ENCODE data around the gene SETD6. TPM values are rescaled to one million over a fixed set of nuclear protein-coding genes. Genes with fewer than 3 reads are reported as not detected.
A peak's percentile ranks its signal among the peaks of the same experiment; 100 is the strongest.

The SETD6 gene
- total and polyA plus RNA-seq, 9 of the 15 experiments (the other 6 are each of a cell fraction or from before 2014, with no cell fraction given), result 9.2 to 40.9 (median 19.8) TPM

- WGBS (ENCODE audit: insufficient coverage, low coverage, missing lambda C conversion rate), result 89% methylated on average over 1 of the region's 1 CpG
- no peak overlapping the region for H3K9ac ChIP-seq (ENCODE audit: insufficient read depth in 1 of 2, low read depth in 2 of 2, low read length in 2 of 2)
Measured at GRCh38 chr16:58518980-58519368, 3.7 kb downstream of the SETD6 start.

More at GRCh38 chr16:58518980-58519368, 3.7 kb downstream of the SETD6 start:
- peaks cover 77% of the 10 kb centered on the region for H3K36me3 ChIP-seq (ENCODE audit: control insufficient read depth, insufficient read depth, low read length)
- intact Hi-C loops (cut with micrococcal nuclease), result no loop called here
- no peak overlapping the region for H3K27ac ChIP-seq (ENCODE audit: extremely low read depth, low read depth, low read length)
- TF ChIP-seq TRIM24 (IDR thresholded peaks at IDR 0.05) (no peak), ZNF146 (CRISPR knock-in tag; IDR thresholded peaks at IDR 0.05; ENCODE audit: unreplicated experiment) (no peak), KAT8 (IDR thresholded peaks at IDR 0.05; ENCODE audit: low read depth) (no peak), NFIX (CRISPR knock-in tag; IDR thresholded peaks at IDR 0.05; ENCODE audit: low read depth) (no peak)
- TF ChIP-seq, protein P1, sequence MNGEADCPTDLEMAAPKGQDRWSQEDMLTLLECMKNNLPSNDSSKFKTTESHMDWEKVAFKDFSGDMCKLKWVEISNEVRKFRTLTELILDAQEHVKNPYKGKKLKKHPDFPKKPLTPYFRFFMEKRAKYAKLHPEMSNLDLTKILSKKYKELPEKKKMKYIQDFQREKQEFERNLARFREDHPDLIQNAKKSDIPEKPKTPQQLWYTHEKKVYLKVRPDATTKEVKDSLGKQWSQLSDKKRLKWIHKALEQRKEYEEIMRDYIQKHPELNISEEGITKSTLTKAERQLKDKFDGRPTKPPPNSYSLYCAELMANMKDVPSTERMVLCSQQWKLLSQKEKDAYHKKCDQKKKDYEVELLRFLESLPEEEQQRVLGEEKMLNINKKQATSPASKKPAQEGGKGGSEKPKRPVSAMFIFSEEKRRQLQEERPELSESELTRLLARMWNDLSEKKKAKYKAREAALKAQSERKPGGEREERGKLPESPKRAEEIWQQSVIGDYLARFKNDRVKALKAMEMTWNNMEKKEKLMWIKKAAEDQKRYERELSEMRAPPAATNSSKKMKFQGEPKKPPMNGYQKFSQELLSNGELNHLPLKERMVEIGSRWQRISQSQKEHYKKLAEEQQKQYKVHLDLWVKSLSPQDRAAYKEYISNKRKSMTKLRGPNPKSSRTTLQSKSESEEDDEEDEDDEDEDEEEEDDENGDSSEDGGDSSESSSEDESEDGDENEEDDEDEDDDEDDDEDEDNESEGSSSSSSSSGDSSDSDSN (IDR thresholded peaks at IDR 0.05; ENCODE audit: borderline replicate concordance in 1 of 2, low read depth in 2 of 2, low read length in 2 of 2), result no peak
- TF ChIP-seq, protein P2, sequence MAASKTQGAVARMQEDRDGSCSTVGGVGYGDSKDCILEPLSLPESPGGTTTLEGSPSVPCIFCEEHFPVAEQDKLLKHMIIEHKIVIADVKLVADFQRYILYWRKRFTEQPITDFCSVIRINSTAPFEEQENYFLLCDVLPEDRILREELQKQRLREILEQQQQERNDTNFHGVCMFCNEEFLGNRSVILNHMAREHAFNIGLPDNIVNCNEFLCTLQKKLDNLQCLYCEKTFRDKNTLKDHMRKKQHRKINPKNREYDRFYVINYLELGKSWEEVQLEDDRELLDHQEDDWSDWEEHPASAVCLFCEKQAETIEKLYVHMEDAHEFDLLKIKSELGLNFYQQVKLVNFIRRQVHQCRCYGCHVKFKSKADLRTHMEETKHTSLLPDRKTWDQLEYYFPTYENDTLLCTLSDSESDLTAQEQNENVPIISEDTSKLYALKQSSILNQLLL (CRISPR knock-in tag; IDR thresholded peaks at IDR 0.05; ENCODE audit: borderline replicate concordance), result no peak
- H3K27me3 ChIP-seq (ENCODE audit: control insufficient read depth in 2 of 2, insufficient read depth in 2 of 2, low read length in 2 of 2), result no peaks in the 10 kb centered on the region
- ChIA-PET POLR2A (interaction anchor here (0.8 to 2.5 kb wide), 6 partner anchors 8 to 47 kb away, joined by 4 to 13 read pairs (median 5); no protein-coding TSS in a partner anchor), CTCF (ENCODE audit: low intra/inter-chr PET ratio) (no interaction called here)
- in situ Hi-C loops (cut with MboI), result no loop called here
- peaks cover 16% of the 10 kb centered on the region for H4K20me1 ChIP-seq (replicated peaks; ENCODE audit: control insufficient read depth, insufficient read depth, low read length)
- peaks cover 4 to 24% of the 10 kb centered on the region in 2 experiments; a peak in 4 of 5 replicates for H3K4me1 ChIP-seq (replicated peaks in 1 of 2; ENCODE audit: control insufficient read depth in 2 of 2, insufficient read depth in 2 of 2, low read length in 2 of 2)
- BruUV-seq (replicated peaks), result no TSS peak
- DNase-seq (ENCODE audit: extremely low read depth in 1 of 4, low spot score in 3 of 4), result no peak
- H3K9me3 ChIP-seq (replicated peaks; ENCODE audit: control insufficient read depth, insufficient read depth, low read depth, low read length), result no peaks in the 10 kb centered on the region
- no peak overlapping the region for H3K4me2 ChIP-seq (ENCODE audit: insufficient read depth, low read length)
- no peak overlapping the region for H3K4me3 ChIP-seq
- no peak for ATAC-seq
- no peaks in the 10 kb centered on the region for H3K9me1 ChIP-seq (ENCODE audit: control insufficient read depth, insufficient read depth, low read length)
- peaks cover 32% of the 10 kb centered on the region for H3K79me2 ChIP-seq (ENCODE audit: control insufficient read depth, insufficient read depth, low read length)
- H2AFZ ChIP-seq (ENCODE audit: low read depth, low read length), result no peak overlapping the region
- peak; percentile 37 for FAIRE-seq
